SKM-1 (cell line): ENCODE results near the gene TMIGD1.
A peak's percentile ranks its signal among the peaks of the same experiment; 100 is the strongest.
"Not testable (repeated sequence)": the region's sequence is repeated elsewhere in the genome, so short reads cannot be mapped to it uniquely, and the experiment has no call there.

Experiments
- DNase-seq: peaks from one replicate; lab custom pipeline; 2025; ENCODE audit not compliant: unreplicated experiment; lab: John Stamatoyannopoulos, UW

Gene TMIGD1

GRCh38 chr17:30358055-30358760 is 24.4 kb upstream of the TMIGD1 start:
- DNase-seq, result no peak

- DNase-seq, result no peak
Measured at GRCh38 chr17:30357476-30357875, 23.6 kb upstream of the TMIGD1 start.

- DNase-seq, result no peak
Measured at GRCh38 chr17:30354701-30355100, 20.8 kb upstream of the TMIGD1 start.

DNA sequence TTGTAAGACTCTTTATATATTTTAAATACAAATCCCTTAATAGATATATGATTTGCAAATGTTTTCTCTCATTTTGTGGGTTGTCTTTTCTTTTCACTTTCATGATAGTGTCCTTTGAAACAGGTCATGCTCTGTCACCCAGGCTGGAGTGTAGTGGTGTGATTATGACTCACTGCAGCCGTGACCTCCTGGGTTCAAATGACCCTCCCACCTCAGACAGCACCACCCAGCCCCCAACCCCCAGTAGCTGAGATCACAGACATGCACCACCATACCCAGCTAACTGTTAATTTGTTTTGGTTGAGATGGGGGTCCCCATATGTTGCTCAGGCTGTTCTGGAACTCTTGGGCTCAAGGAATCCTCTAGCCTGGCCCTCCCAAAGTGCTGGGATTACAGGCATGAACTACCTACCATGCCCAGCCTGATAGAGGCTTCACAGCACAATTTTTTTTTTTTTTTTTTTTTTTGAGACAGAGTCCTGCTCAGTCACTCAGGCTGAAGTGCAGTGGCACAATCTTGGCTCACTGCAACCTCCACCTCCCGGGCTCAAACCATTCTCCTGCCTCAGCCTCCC is 18.5 kb upstream of the TMIGD1 start:
- no peak for DNase-seq

GRCh38 chr17:30351735-30352134 is 17.9 kb upstream of the TMIGD1 start:
- DNase-seq, result no peak

DNA sequence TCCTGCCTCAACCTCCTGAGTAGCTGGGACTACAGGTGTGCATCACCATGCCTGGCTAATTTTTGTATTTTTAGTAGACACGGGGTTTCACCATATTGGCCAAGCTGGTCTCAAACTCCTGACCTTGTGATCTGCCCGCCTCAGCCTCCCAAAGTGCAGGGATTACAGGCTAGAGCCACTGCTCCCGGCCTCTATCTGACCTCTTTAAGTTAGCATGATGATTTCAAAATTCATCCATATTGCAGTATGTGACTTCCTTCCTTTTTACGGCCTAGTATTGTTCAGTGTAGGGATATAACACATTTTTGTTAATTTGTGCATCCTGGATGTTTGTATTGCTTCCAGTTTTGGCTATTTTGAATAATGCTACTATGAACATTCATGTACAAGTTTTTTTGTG is 17.4 kb upstream of the TMIGD1 start:
- DNase-seq, result peak; percentile 68

- no peak for DNase-seq
Measured at GRCh38 chr17:30349252-30349651, 15.4 kb upstream of the TMIGD1 start.

DNA sequence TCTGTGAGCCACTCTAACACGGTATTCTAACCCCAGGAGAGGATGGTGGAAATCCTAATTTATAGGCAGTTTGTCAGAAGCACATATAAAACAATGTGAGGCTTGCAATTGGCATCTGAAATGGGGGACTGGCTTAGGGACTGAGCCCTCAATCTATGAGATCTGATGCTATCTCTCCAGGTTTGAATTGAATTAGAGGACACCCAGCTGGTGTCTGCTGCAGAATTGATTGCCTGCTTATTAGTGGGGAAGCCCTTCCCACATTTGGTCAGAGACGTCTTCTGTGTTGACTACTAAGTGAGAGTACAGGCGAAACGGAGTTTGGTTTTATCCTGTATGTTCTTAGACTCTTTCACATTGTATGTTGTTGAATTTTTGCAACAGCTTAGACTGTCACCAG is 13.6 kb upstream of the TMIGD1 start:
- DNase-seq, result no peak

DNA sequence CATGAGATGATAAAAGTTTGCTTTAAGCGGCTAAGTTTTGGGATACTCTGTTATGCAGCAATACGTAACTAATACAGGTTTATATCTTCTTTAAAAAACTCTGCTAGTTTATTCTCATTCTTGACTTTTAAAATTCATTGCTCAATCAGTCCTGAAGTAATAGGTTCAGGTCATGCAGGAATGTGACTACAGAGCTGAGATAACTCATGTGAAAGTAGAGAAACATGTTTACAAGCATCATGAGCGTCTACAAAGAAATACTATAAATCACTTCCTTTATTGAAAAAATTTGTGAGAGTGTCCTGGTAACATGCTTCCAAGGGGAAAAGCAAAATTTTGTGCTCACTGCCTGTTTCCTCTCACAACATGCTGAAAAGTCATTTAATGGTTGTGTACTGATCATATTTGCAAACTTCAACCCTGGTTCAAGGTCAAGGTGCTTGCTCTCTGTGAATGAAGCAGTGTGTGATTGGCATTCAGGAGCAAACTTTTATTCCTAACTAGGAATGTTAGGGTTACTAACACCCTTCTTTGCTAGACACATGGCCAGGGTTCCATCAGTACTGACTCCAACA is 12.5 kb upstream of the TMIGD1 start:
- DNase-seq, result no peak

DNA sequence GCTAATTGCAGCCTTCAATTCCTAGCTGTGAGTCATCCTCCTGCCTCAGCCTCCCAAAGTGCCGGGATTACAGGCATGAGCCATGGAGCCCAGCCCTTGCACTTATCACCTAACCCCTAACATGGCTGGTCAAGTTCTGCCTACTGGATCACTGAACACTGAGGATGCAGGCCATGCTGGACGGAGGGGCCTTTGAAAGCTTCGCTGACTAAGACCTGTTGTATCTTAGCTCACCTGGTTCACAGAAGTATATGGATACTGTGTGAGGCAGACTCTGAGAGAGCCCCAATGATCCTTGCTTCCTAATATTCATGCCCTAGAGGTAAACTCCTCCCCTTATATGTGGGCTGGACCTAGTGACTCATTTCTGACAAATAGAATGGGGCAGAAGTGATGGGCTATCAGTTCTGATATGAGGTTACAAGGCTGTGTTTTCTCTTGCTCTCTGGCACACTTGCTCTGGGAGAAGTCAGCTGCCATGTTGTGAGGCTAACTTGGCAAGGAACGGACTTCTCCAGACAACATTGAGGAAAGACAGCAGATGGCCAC is 11.7 kb upstream of the TMIGD1 start:
- no peak for DNase-seq

DNA sequence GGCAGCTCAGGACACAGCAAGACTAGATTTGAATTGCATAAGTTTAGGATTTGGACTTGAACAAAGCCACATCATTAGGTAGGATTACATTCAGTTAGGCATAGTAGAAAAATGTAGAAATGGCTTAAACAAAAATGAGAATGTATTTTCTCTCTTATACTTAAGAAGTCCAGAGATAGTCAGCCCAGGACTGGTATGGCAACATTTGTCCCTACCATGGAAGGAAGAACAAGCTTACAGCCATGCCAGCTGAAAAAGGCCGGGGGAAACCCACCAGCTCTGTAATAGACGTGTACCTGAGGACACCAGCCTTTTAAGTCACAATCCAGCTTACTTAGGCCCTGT is 11.2 kb upstream of the TMIGD1 start:
- DNase-seq, result no peak

- peak; percentile 96 for DNase-seq
Measured at GRCh38 chr17:30344283-30345088, 10.6 kb upstream of the TMIGD1 start.

DNA sequence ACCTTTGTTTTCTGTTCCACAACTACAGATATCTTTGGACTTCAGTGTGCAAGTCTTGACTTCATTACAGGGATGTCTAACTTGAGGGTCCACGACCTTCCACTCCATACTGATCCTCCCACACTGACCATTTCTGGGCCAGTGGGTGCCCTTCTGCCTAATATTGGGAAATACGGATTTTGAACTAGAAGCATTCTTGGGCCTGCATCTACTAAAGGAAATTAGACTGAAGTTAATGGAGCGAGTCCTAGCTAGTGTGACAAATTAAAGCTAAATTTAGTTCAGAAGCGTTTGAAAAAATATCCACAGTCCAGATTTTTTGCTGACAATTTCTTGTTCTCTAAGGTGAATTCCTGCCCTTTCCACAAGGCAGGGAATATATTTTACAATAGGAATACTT is 9.9 kb upstream of the TMIGD1 start:
- DNase-seq, result no peak

DNA sequence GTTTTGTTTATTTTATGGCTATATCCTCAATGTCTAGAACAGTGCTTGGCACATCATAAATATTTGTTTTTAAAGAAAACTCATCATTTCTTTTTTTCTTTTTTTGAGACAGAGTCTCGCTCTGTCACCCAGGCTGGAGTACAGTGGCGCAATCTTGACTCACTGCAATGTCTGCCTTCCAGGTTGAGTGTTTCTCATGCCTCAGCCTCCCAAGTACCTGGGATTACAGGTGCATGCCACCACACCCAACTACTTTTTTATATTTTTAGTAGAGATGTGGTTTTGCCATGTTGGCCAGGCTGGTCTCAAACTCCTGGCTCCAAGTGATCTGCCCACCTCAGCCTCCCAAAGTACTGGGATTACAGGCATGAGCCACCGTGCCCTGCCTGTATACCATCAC is 9.4 kb upstream of the TMIGD1 start:
- DNase-seq, result not testable (repeated sequence)

- no peak for DNase-seq
Measured at GRCh38 chr17:30341703-30342249, 7.9 kb upstream of the TMIGD1 start.

GRCh38 chr17:30340801-30341356 is 7.0 kb upstream of the TMIGD1 start:
- DNase-seq, result no peak

GRCh38 chr17:30339086-30339485 is 5.2 kb upstream of the TMIGD1 start:
- no peak for DNase-seq

DNA sequence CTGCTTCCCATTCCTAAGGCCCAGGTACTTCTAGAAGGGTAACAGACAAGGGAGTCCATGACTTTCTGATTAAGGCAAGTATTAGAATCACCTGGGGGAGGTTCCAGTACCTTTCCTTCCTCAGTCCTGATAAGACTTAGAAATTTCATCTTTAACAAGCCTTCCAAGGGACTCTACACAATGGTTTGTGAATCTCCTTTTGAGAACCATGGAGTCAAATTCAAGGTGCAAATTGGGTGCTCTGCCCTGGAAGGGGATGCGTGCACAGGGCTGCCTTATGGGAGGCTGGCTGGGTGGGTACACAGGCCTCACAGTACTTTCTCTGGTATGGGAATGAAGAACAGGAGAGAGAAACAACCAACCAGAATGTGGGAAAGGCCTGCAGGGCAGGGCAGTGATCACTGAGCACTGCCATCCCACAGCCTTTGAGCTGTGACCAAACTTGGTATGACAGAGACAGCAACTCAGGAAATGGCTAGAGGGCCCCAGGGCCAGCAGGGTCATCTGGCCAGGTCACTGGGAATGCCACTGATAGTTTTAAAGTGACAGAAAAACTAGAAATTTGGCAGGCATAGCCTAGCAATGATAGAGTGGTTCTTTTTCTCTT is 3.6 kb upstream of the TMIGD1 start:
- DNase-seq, result no peak

GRCh38 chr17:30336369-30337171 is 2.7 kb upstream of the TMIGD1 start:
- DNase-seq, result peak; percentile 59

GRCh38 chr17:30334421-30334820 is 564 bp upstream of the TMIGD1 start:
- no peak for DNase-seq
